Spleen (tissue), 11 donors: Measurements from ENCODE around the gene MAP1LC3A. TPM values are rescaled to one million over a fixed set of nuclear protein-coding genes. Genes with fewer than 3 reads are reported as not detected.
"Not testable (repeated sequence)": the region's sequence is repeated elsewhere in the genome, so short reads cannot be mapped to it uniquely, and the experiment has no call there.

Experiments used
- DNase-seq: peaks from one replicate; pipeline ENCODE4 v3.0.0-alpha.2; 2020
- H3K27ac ChIP-seq, 8 donors: fragments of 200-600 bp; sonication (generic) in 7 of 8; 1 replicate in 4 of 8; 2 replicates in 4 of 8; pipeline versions ENCODE4 v1.5.0 to v1.8.0; 2016 to 2021; ENCODE audit warnings: inconsistent platforms in 4 of 8, mild to moderate bottlenecking in 4 of 8, moderate library complexity in 1 of 8
- H3K27me3 ChIP-seq, 7 donors: fragments of 200-600 bp; sonication (generic) in 6 of 7; replicated peaks in 1 of 7; 1 replicate in 4 of 7; 2 replicates in 3 of 7; pipeline versions ENCODE4 v1.5.0 to v1.8.0; 2016 to 2021; ENCODE audit warnings: inconsistent platforms in 3 of 7, mild to moderate bottlenecking in 1 of 7
- H3K36me3 ChIP-seq, 6 donors: fragments of 200-600 bp; sonication (generic) in 5 of 6; 1 replicate in 4 of 6; 2 replicates in 2 of 6; pipeline versions ENCODE4 v1.5.0 to v1.8.0; 2016 to 2021; ENCODE audit warnings: inconsistent platforms in 2 of 6
- H3K4me1 ChIP-seq, 6 donors: fragments of 200-600 bp; sonication (generic) in 5 of 6; 1 replicate in 3 of 6; 2 replicates in 3 of 6; pipeline versions ENCODE4 v1.5.0 to v1.8.0; 2016 to 2021; ENCODE audit warnings: inconsistent platforms in 3 of 6
- H3K4me3 ChIP-seq, 8 donors: fragments of 200-600 bp; sonication (generic) in 7 of 8; 1 replicate in 4 of 8; 2 replicates in 4 of 8; pipeline versions ENCODE4 v1.5.0 to v1.8.0; 2016 to 2021; ENCODE audit warnings: inconsistent platforms in 4 of 8, mild to moderate bottlenecking in 4 of 8, moderate library complexity in 2 of 8
- H3K9me3 ChIP-seq, 8 donors: fragments of 200-600 bp; sonication (generic) in 7 of 8; 1 replicate in 4 of 8; 2 replicates in 4 of 8; pipeline versions ENCODE4 v1.5.0 to v1.8.0; 2016 to 2021; ENCODE audit warnings: inconsistent platforms in 4 of 8
- CTCF ChIP-seq, 11 experiments: fragments of 200-600 bp in 7 of 11; fragments of 450-650 bp in 4 of 11; sonication (generic) in 4 of 11; IDR thresholded peaks in 8 of 11; conservative IDR thresholded peaks in 3 of 11; 1 replicate in 7 of 11; 2 replicates in 4 of 11; pipeline versions ENCODE4 v1.4.0 to v1.8.0; 2016 to 2021; ENCODE audit warnings: antibody characterized with exemption in 11 of 11, inconsistent platforms in 4 of 11, mild to moderate bottlenecking in 1 of 11
- POLR2A ChIP-seq, 3 donors: fragments of 450-650 bp; IDR thresholded peaks; one replicate each; pipeline ENCODE4 v1.5.1; 2017; ENCODE audit warnings: antibody characterized with exemption in 3 of 3, mild to moderate bottlenecking in 1 of 3
- POLR2AphosphoS5 ChIP-seq, 3 donors: sonication (generic); formaldehyde crosslinking; IDR thresholded peaks; one replicate each; pipeline ENCODE4 v1.5.1; 2017; ENCODE audit warnings: antibody characterized with exemption in 3 of 3
- WGBS, 5 donors: extraction: QIAGEN DNeasy Blood & Tissue Kit in 3 of 5; methylation state at CpG; one replicate each; pipeline versions ENCODE4 v1.1.5 to v1.1.7; 2013 to 2018; 5-methylcytosine and 5-hydroxymethylcytosine counted together
- intact Hi-C: fragments of 100-400 bp; cut with DNase I; formaldehyde crosslinking; loops from one replicate; pipeline ENCODE4 v1.15.0; 2023; ENCODE audit warnings: low total_unique reads
- polyA plus RNA-seq, 3 donors: library from polyadenylated mRNA; stranded (reverse); fragments of 200-250 nt; gene quantifications; one replicate each; pipeline ENCODE4 v1.2.1, GENCODE V29; 2013
- total RNA-seq, 7 donors: library from RNA; depleted of rRNA in 3 of 7; stranded (reverse); fragments of >200 nt in 3 of 7; fragmentation: NEBNext Ultra II Directional in 4 of 7; extraction: Animal tissue kit (Norgen Biotek cat#: 25700) in 4 of 7; gene quantifications; one replicate each; pipeline versions ENCODE4 v1.1.0 to v1.2.1, GENCODE V29; 2016 to 2021
- donor health status: healthy with polysubstance abuse.
- donor health status: DM: no; HTN: no; CAD: no; lungs with moderate emphysema.
- donor health status: DM: no; HTN: no; CAD: no.
- donor health status: Bipolar disorder and iron deficiency.
- donor health status: healthy.
- donor health status: DM: no; HTN: no; CAD: no.
- donor health status: DM: yes; HTN: yes; CAD: no.

MAP1LC3A gene
- total and polyA plus RNA-seq, 10 donors: 13.0 to 56.7 (median 30.1) TPM

GRCh38 chr20:34512266-34512954, 46.1 kb upstream of the MAP1LC3A start:
- H3K27ac ChIP-seq: peak overlapping the region in 1 of 8 donors; percentile 23
- intact Hi-C loops: no loop called here

GRCh38 chr20:34512955-34513419, 45.5 kb upstream of the MAP1LC3A start:
- H3K36me3 ChIP-seq: peaks cover 0 to 50% (median 5%) of the 10 kb centered on the region in 6 donors
- H3K4me3 ChIP-seq: no peak overlapping the region
- H3K27me3 ChIP-seq: no peaks in the 10 kb centered on the region
- intact Hi-C loops: no loop called here
- H3K27ac ChIP-seq: peak overlapping the region in 1 of 8 donors; percentile 23
- peaks cover 10 to 36% (median 26%) of the 10 kb centered on the region in 6 donors for H3K4me1 ChIP-seq
- no peaks in the 10 kb centered on the region for H3K9me3 ChIP-seq
- DNase-seq: no peak
- TF ChIP-seq CTCF (IDR thresholded peaks at IDR 0.05 in 8 of 11, conservative IDR thresholded peaks at IDR 0.05 in 3 of 11): no peak
- TF ChIP-seq POLR2A (IDR thresholded peaks at IDR 0.05): no peak
- no peak for TF ChIP-seq POLR2AphosphoS5 (IDR thresholded peaks at IDR 0.05)

More at GRCh38 chr20:34512266-34512954, 46.1 kb upstream of the MAP1LC3A start:
- H3K27me3 ChIP-seq: no peaks in the 10 kb centered on the region
- WGBS, 5 donors: 87 to 96% (median 94%) methylated on average over 4 of the region's 4 CpGs
- no peak for TF ChIP-seq CTCF (IDR thresholded peaks at IDR 0.05 in 8 of 11, conservative IDR thresholded peaks at IDR 0.05 in 3 of 11)
- TF ChIP-seq POLR2A (IDR thresholded peaks at IDR 0.05): no peak
- TF ChIP-seq POLR2AphosphoS5 (IDR thresholded peaks at IDR 0.05): no peak
- H3K9me3 ChIP-seq: no peaks in the 10 kb centered on the region
- peaks cover 0 to 56% (median 8%) of the 10 kb centered on the region in 6 donors for H3K36me3 ChIP-seq
- DNase-seq: no peak
- H3K4me3 ChIP-seq: no peak overlapping the region
- H3K4me1 ChIP-seq: peaks cover 5 to 30% (median 21%) of the 10 kb centered on the region in 6 donors

GRCh38 chr20:34514034-34514433, 44.5 kb upstream of the MAP1LC3A start:
- intact Hi-C loops, H3K27me3 ChIP-seq, DNase-seq, H3K9me3 ChIP-seq, H3K4me3 ChIP-seq: not testable (repeated sequence)
- Histone ChIP-seq H3K27ac (peak overlapping the region in 1 of 8 donors; percentile 95), H3K4me1 (peaks cover 15 to 47% (median 34%) of the 10 kb centered on the region in 6 donors), H3K36me3 (peaks cover 0 to 43% (median under 1%) of the 10 kb centered on the region in 6 donors)
- WGBS, 5 donors: 95 to 98% (median 96%) methylated on average over 17 of the region's 17 CpGs
- TF ChIP-seq POLR2AphosphoS5 (IDR thresholded peaks at IDR 0.05): peak in 1 of 3 donors; percentile 11

- TF ChIP-seq POLR2A (IDR thresholded peaks at IDR 0.05) (no peak), CTCF (IDR thresholded peaks at IDR 0.05 in 8 of 11, conservative IDR thresholded peaks at IDR 0.05 in 3 of 11) (peak in 1 of 11 experiments; percentile 4)
- H3K27ac ChIP-seq: peak overlapping the region; percentile 81 to 97 (median 95)
- DNase-seq: no peak
- peaks cover 0 to 43% (median 3%) of the 10 kb centered on the region in 6 donors for H3K36me3 ChIP-seq
- H3K4me1 ChIP-seq: peaks cover 17 to 56% (median 43%) of the 10 kb centered on the region in 6 donors
- no peaks in the 10 kb centered on the region for H3K27me3 ChIP-seq
- H3K9me3 ChIP-seq: no peaks in the 10 kb centered on the region
- H3K4me3 ChIP-seq: peak overlapping the region; percentile 60 to 94 (median 78)
- 22 to 31% (median 24%) methylated on average over 19 of the region's 19 CpGs for WGBS, 5 donors
- intact Hi-C loops: no loop called here
Observed at GRCh38 chr20:34514897-34515483, 43.5 kb upstream of the MAP1LC3A start.
